Measurements from ENCODE around the gene KAZALD1.

- no peak for TF ChIP-seq CTCF (IDR thresholded peaks at IDR 0.05; ENCODE audit: insufficient read depth, low read depth, low read length)
- TF ChIP-seq EZH2 (IDR thresholded peaks at IDR 0.05; ENCODE audit: insufficient read depth, low read length), result no peak
These were observed 17.7 kb upstream of the KAZALD1 start for GRCh38 chr10:101044117-101044516.

Measured in astrocyte (in vitro differentiated cells and primary cell).